CD4-positive, alpha-beta T cell treated with Interleukin-15 for 4 hours (primary cell): Measurements from ENCODE around the gene SPATA31E1.
"Not testable (repeated sequence)": the region's sequence is repeated elsewhere in the genome, so short reads cannot be mapped to it uniquely, and the experiment has no call there.

Experiments used
- DNase-seq: peaks from one replicate; pipeline ENCODE4 v3.0.0-alpha.2; 2020; ENCODE audit warnings: low spot score

SPATA31E1 gene

DNA sequence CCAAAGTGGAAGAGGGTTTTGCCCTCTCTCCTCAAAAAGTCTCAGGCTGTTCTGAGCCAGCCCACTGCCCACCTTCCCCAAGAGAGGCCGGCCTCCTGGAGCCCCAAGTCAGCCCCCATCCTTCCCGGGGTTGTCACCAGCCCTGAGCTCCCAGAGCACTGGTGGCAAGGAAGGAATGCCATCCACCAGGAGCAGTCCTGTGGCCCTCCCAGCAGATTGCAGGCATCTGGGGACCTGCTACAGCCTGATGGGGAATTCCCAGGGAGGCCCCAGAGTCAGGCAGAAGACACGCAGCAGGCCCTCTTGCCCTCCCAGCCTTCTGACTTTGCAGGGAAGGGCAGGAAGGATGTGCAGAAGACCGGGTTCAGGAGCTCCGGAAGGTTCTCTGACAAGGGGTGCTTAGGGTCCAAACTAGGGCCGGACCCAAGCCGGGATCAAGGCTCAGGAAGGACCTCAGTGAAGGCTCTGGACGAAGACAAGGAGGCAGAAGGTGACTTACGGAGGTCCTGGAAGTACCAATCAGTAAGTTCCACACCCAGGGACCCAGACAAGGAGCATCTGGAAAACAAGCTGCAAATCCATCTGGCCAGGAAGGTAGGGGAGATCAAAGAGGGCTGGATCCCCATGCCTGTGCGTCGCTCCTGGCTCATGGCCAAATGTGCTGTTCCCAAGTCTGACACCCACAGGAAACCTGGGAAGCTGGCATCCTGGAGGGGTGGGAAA is 3.7 kb downstream of the SPATA31E1 start:
- DNase-seq: no peak

DNA sequence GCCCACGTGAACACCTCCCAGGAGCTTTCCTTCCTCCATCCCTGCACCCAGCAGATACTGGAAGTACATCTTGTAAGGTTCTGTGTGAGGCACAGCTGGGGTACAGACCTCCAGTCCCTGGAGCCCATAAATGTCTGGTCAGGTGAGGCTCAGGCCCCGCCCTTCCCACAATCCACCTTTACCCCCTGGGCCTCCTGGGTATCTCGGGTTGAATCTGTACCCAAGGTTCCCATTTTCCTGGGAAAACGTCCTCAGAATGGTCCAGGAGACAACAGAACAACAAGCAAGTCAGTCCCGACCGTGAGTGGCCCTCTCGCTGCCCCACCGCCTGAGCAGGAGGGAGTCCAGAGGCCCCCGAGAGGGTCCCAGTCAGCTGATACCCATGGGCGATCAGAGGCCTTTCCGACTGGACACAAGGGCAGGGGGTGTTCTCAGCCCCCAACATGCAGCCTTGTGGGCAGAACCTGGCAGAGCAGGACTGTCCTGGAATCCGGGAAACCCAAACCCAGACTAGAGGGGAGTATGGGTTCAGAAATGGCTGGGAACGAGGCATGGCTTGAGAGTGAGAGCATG is 4.3 kb downstream of the SPATA31E1 start:
- DNase-seq: no peak

DNA sequence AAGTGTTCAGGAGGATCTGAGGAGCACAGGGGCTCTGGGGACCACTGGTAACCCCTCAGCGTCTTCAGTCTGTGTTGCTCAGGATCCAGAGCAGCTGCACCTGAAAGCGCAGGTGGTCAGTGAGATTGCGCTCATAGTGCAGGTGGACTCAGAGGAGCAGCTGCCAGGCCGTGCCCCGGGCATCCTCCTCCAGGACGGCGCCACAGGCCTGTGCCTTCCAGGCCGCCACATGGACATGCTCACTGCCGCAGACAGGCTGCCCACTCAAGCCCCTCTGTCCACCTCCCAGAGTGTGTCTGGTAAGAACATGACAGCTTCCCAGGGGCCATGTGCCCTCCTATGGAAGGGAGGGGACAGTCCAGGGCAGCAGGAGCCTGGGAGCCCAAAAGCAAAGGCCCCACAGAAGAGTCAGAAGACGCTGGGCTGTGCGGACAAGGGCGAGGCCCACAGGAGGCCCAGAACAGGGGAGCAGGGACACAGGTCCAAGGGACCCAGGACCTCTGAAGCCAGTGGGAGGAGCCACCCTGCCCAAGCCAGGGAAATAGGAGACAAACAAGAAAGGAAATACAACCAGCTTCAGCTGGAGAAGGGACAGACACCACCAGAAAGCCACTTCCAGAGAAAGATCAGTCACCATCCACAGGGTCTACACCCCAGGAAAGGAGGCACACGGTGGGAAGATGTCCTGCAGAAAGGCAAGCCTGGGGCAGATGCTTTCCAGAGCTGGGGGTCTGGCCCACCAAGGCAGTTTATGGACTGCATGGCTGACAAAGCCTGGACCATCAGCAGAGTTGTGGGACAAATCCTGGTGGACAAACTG is 5.2 kb downstream of the SPATA31E1 start:
- no peak for DNase-seq

DNA sequence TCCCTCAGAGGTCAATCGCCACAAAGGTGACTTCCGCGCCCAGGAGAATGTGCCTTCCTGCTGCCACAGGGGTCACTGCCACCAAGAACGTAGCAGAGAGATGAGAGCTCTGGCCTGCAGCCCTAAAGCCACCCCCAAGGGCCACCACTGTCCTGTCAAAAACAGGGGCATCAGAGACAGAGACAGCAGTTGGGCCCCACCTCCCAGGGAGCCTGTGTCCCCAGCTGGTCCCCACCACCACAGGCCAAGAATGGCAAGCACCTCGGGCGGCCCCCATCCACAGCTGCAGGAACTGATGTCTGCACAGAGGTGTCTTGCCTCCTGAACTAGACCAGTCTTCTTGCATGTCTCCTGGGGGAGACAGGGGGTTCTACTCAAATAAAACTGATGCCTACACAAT is 5.8 kb downstream of the SPATA31E1 start:
- DNase-seq: no peak

DNA sequence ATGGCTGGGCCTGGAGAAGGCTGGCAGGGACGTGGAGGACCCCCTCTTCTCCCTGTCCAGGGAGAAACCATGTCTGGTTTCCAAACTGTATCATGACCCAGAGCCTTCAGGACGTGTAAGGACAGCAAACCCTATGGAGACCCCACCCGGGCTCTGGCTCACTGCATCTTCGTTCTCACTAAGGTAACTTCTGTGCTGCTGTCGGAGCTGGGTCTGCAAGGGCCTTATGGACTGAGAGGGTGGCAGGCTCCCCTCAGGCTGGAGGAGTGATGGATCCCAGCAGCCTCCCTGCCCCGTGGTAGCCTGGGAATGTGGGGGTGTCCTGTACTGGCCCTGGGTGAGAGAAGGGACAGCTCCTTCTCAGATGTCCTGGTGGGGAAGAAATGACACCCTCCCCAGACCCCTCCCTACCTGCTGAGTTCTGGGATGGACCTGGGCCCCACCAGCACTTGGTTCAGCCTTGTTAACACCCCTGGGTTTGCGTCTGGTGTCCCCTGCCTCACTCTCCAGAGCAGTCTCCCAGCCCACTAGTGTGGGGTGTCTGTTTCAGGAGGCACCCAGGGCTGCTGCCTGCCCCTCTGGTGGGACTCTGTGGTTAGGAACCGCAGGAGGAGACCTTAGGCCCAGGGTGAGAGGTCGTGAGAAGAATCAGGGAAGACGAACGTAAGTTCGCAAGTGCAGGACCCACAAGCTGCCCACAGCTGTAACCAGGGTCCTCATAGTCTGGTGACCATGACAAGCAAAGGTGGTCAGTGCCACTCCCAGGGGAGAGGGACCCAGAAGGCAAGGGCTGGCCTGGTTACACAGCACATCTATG is 6.6 kb downstream of the SPATA31E1 start:
- no peak for DNase-seq

DNA sequence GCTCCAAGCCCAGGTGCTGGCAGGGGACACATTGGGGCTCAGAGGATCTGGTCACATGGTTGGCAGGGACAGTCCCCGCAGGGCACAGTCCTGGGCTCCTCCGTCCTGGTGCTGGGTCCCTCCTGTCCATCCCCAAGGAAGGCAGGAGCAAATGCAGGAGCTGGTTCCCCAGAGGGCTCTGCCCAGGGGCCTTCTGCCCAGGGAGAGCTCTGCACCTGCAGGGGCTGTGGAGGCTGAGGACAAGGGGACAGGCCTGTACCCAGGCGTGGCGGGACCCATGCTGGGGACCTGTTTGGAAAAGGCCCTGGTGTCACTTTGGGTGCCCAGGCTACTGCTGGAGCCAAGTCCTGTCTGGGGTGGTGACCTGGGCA is 7.2 kb downstream of the SPATA31E1 start:
- no peak for DNase-seq

DNA sequence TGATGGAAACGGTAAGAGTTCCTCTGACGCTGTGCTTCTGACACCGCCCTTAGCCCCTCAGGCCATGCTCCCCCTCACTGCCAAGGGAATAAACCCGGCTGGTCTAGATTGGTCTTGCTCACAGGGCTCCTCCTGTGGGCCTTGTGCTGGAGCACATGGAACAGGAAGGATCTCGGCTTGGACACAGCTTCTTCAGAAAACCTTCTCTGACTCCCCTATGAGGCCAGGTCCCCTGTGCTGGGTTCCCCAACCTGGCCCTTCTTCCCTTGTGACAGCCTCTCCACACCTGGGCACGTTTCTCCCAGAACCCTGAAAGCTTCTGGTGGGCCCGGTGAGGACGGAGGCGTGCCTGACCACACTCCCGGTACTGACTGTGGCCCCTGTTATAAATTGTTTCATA is 8.2 kb downstream of the SPATA31E1 start:
- no peak for DNase-seq

DNA sequence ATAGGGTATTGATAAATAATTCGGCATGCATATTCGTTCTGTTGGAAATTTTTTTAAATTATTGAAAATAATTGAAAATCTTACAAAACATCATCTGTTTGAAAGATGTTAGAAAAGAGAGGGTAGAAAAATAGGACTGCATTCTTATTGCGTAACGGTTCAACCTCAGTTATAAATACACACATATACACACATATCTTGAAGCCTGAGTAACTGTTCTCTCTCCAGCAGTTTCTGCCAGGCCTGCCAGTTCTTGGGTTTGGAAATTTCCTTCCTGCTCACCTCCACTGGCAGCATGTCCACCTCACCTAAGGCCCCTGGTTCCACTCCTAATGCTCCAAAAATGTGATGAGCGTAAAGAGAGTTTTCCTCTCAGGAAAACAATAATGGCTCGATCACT is 9.1 kb downstream of the SPATA31E1 start:
- no peak for DNase-seq

DNA sequence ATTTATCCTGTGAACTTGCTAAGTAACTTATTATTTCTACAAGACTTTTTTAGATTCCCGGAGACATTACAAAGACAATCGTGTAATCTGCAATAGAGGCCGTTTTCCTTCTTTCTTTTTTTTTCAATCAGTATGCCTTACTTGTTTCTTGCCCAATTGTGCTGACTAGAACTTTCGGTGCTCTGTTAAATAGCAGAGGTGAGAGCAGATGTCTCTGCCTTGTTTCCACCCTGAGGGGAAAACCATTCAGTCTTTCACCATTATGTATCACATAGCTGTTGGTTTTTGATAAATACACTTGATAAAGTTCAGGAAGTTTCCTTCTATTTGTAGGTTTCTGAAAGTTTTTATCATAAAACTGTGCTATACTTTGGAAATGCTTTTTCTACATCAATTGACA is 10.3 kb downstream of the SPATA31E1 start:
- DNase-seq: no peak

DNA sequence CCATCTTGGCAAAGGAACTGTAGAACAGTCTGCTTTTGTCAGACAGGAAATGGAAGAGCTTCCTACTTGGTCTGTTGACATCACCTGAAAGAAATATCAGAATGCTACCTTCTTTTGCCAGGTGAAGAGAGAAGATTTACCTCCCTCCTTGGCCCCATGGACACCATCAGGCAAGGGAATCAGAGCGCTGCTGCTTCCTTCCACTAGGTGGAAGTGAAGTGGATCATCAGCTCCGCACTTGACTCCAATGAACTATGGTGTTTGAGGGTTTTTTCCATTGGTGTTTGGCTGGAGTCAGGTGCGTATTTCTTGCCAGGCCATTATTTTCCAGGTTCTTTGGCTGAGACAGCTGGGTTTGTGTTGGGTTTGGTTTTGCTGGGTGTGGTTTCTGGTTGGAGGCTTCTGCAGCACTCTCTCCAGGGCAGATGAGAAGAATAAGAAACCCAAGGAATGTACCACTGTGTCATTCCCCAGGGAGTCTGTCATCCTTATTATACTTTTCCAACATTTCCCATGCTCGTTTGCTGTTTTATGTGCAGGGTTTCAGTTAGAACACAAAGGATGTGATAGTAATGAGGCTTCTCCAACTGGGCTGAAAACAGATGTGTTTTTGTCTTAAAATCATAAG is 12.4 kb downstream of the SPATA31E1 start:
- DNase-seq: no peak

DNA sequence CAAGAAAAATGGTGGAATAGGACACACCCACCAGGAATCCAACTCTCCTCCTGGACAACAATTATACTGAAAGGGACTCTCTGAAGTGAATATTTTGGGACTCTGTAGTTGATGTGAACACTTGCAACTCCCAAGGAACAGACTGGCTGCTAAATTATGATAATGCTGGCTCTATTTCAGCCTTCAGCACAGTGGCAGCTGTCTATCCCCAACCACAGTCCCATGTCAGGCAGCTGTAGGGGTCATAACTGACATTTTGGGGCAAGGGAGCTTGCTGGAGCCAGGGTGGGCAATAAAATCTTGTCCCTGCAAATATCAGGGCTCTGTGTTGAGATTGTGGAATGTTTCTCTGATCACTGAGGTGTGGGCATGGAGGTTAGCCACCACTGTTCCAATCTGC is 14.2 kb downstream of the SPATA31E1 start:
- no peak for DNase-seq

DNA sequence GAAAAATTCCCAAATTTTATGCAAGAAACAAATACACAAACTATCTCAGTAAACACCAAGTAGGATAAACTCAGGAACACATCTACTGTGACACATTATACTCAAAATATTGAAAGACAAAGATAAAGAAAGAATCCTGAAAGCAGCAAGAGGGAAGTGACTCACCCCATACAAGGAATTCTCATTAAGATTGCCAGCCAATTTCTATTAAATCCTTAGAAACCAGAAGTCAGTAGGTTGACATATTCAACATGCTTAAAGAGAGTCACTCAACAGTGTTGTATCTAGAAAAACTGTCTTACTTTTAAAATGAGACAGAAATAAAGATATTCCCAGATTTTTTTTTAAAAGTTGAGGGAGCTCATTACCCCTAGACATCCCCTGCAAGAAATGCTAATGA is 15.5 kb downstream of the SPATA31E1 start:
- no peak for DNase-seq

DNA sequence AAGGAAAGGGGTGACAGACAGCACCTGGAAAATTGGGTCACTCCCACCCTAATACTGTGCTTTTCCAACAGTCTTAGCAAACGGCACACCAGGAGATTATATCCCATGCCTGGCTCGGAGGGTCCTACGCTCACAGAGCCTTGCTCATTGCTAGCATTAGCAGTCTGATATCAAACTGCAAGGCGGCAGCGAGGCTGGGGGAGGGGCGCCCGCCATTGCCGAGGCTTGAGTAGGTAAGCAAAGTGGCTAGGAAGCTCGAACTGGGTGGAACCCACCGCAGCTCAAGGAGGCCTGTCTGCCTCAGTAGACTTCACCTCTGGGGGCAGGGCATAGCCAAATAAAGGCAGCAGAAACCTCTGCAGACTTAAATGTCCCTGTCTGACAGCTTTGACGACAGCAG is 19.7 kb downstream of the SPATA31E1 start:
- DNase-seq: not testable (repeated sequence)

DNA sequence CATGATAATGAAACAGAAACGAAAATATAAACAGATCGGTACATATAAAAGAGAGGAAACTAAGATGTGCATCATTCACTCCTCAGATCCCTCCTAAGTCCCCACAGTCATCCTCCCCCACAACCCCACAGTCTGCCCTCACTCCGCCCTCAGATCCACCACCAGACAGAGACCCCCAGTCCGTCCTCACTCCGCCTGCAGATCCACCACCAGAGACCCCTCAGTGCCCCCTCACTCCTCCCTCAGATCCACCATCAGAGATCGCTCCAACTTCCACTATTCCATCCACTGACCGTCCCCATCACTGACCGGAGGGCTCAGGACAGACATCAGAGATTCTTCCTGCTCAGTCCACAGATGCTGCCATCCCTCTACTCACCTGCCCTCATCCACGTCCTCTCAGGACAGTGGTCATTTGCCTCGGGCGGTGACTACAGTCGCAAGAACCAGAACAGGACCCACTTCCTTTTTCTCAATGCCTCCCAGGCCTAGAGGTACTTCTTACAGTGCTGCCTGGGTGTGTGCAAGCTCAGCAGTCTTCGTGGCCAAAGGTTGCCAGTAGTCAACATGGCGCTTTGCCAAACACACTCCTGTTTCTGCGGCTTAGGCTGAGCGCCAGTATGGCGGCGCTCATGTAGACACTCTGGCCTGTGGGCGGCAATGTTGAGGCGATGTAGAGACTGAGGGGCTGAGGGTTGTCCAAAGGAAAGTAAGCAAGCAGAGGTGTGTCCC is 26.8 kb downstream of the SPATA31E1 start:
- no peak for DNase-seq

DNA sequence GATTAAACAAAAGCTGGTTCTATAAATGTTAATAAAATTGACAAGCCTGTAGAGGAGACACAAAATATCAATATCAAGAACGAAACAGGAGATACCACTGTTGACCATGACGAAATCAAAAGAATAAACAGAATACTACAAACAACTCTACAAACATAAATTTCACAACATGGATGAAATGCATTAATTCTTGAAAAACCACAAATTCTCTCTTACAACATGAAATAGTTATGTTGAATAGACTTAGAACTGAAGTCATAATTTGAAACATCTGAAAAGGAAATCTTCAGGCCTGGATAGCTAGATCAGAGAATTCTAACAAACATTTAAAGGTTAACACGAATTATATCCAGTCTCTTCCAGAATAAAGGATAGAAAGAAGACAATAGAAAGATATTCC is 28.1 kb downstream of the SPATA31E1 start:
- DNase-seq: no peak

DNA sequence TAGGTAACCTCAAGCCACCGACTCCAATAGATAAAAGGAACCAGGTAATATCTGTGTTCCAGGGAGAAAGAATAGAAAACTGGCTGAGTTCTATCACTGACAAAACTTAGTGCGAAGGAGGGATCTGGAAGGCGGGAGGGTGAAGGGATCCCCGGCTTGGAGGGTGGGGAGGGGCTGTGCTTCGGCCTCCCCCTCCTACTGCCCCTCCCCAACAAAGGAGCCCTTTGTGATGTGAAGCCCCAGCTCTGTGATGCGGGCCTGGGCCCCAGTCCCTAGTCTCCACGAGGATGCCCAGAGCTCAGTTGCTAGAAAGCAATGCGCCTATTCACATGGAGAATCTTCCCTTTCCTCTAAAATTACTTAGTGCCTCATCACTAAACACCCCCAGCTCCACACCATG is 35.0 kb downstream of the SPATA31E1 start, which contains the start of gene SPATA31C1:
TSS of gene SPATA31C1 (plus strand) at position 301 of the 400 bp plus-strand sequence.
- not testable (repeated sequence) for DNase-seq

DNA sequence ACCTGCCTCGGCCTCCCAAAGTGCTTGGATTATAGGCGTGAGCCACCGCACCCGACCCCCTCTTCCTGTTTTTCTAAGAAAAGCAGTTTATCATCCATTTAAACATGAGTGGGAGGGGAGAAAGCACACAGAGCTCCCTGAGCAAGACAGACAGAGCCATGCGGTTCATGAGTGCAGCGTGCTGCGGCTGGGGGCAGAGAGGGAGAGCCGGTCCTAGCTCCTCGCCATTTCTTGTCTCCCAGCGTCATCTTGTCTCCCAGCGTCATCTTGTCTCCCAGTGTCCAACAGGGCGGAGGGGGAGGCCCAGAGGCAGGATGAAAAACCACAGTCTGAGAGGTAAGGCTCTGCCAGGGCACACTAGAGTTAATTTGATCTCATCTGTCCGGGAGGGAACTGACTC is 36.3 kb downstream of the SPATA31E1 start:
- DNase-seq: not testable (repeated sequence)

DNA sequence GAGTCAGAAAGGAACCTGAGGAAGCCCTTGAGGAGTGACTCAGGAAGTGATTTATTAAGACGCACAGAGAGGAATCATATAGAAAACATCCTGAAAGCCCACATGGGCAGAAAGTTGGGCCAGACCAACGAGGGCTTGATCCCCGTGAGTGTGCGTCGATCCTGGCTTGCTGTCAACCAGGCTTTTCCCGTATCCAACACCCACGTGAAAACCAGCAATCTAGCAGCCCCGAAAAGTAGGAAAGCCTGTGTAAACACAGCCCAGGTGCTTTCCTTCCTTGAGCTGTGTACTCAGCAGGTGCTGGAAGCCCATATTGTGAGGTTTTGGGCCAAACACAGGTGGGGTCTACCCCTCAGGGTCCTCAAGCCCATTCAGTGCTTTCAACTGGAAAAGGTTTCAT is 38.9 kb downstream of the SPATA31E1 start:
- DNase-seq: not testable (repeated sequence)

DNA sequence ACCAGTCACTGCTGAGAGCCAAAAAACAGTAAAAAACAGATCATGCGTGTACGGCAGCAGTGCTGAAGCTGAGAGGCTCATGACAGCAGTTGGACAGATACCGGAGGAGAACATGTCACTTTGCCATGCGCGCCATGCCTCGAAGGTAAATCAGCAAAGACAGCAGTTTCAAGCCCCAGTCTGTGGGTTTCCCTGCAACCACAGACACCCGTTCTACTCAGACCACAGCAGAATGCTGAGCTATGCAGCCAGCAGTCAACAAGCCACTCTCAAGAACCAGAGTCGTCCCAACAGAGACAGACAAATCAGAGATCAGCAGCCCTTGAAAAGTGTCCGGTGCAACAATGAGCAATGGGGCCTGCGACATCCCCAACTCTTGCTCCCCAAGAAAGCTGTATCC is 40.3 kb downstream of the SPATA31E1 start:
- not testable (repeated sequence) for DNase-seq

DNA sequence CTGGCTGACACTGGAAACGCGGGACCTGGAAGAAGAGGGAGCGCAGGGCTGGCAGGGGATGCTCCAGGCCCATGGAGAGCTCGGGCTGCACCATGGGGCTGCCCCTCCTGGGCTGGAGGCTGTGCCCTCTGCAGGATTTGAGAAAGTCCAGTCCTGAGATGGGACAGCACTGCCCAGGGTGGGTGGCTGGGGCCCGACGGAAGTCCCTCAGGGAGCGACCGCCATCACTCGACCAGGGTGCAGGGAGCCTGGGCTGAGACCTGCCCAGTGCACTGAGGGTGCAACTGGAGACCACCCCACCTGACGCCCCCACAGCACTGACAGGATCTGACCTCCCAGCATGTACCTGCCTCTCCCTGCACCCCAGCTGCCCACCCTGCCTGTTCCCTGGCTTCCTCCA is 42.2 kb downstream of the SPATA31E1 start:
- DNase-seq: not testable (repeated sequence)

DNA sequence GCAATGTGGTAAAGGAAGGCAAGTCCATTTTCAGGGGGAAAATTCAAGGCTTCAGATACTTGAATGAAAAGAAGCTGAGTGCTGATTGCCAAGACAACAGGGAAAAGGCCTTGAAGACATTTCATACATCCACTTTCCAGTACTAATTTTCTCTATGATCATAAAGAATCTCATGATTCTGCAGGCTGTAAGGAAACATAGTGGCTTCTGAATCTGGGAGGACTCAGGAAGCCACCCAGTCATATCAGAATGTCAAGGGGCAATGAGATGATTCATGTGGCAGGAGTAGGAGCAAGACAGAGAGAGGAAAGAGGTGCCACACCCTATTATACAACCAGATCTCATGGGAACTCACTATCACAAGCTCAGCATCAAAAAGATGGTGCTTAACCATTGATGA is 46.5 kb downstream of the SPATA31E1 start:
- DNase-seq: not testable (repeated sequence)
